Spleen (tissue), 11 donors: ENCODE data around the gene SLC39A13. TPM values are rescaled to one million over a fixed set of nuclear protein-coding genes. Genes with fewer than 3 reads are reported as not detected.

ENCODE experiments used
- DNase-seq: peaks from one replicate; pipeline ENCODE4 v3.0.0-alpha.2; 2020
- H3K27ac ChIP-seq, 8 donors: fragments of 200-600 bp; sonication (generic) in 7 of 8; 1 replicate in 4 of 8; 2 replicates in 4 of 8; pipeline versions ENCODE4 v1.5.0 to v1.8.0; 2016 to 2021; ENCODE audit warnings: inconsistent platforms in 4 of 8, mild to moderate bottlenecking in 4 of 8, moderate library complexity in 1 of 8
- H3K27me3 ChIP-seq, 7 donors: fragments of 200-600 bp; sonication (generic) in 6 of 7; replicated peaks in 1 of 7; 1 replicate in 4 of 7; 2 replicates in 3 of 7; pipeline versions ENCODE4 v1.5.0 to v1.8.0; 2016 to 2021; ENCODE audit warnings: inconsistent platforms in 3 of 7, mild to moderate bottlenecking in 1 of 7
- H3K36me3 ChIP-seq, 6 donors: fragments of 200-600 bp; sonication (generic) in 5 of 6; 1 replicate in 4 of 6; 2 replicates in 2 of 6; pipeline versions ENCODE4 v1.5.0 to v1.8.0; 2016 to 2021; ENCODE audit warnings: inconsistent platforms in 2 of 6
- H3K4me1 ChIP-seq, 6 donors: fragments of 200-600 bp; sonication (generic) in 5 of 6; 1 replicate in 3 of 6; 2 replicates in 3 of 6; pipeline versions ENCODE4 v1.5.0 to v1.8.0; 2016 to 2021; ENCODE audit warnings: inconsistent platforms in 3 of 6
- H3K4me3 ChIP-seq, 8 donors: fragments of 200-600 bp; sonication (generic) in 7 of 8; 1 replicate in 4 of 8; 2 replicates in 4 of 8; pipeline versions ENCODE4 v1.5.0 to v1.8.0; 2016 to 2021; ENCODE audit warnings: inconsistent platforms in 4 of 8, mild to moderate bottlenecking in 4 of 8, moderate library complexity in 2 of 8
- H3K9me3 ChIP-seq, 8 donors: fragments of 200-600 bp; sonication (generic) in 7 of 8; 1 replicate in 4 of 8; 2 replicates in 4 of 8; pipeline versions ENCODE4 v1.5.0 to v1.8.0; 2016 to 2021; ENCODE audit warnings: inconsistent platforms in 4 of 8
- CTCF ChIP-seq, 11 experiments: fragments of 200-600 bp in 7 of 11; fragments of 450-650 bp in 4 of 11; sonication (generic) in 4 of 11; IDR thresholded peaks in 8 of 11; conservative IDR thresholded peaks in 3 of 11; 1 replicate in 7 of 11; 2 replicates in 4 of 11; pipeline versions ENCODE4 v1.4.0 to v1.8.0; 2016 to 2021; ENCODE audit warnings: antibody characterized with exemption in 11 of 11, inconsistent platforms in 4 of 11, mild to moderate bottlenecking in 1 of 11
- POLR2A ChIP-seq, 3 donors: fragments of 450-650 bp; IDR thresholded peaks; one replicate each; pipeline ENCODE4 v1.5.1; 2017; ENCODE audit warnings: antibody characterized with exemption in 3 of 3, mild to moderate bottlenecking in 1 of 3
- POLR2AphosphoS5 ChIP-seq, 3 donors: sonication (generic); formaldehyde crosslinking; IDR thresholded peaks; one replicate each; pipeline ENCODE4 v1.5.1; 2017; ENCODE audit warnings: antibody characterized with exemption in 3 of 3
- WGBS, 5 donors: extraction: QIAGEN DNeasy Blood & Tissue Kit in 3 of 5; methylation state at CpG; one replicate each; pipeline versions ENCODE4 v1.1.5 to v1.1.7; 2013 to 2018; 5-methylcytosine and 5-hydroxymethylcytosine counted together
- intact Hi-C: fragments of 100-400 bp; cut with DNase I; formaldehyde crosslinking; loops from one replicate; pipeline ENCODE4 v1.15.0; 2023; ENCODE audit warnings: low total_unique reads
- polyA plus RNA-seq, 3 donors: library from polyadenylated mRNA; stranded (reverse); fragments of 200-250 nt; gene quantifications; one replicate each; pipeline ENCODE4 v1.2.1, GENCODE V29; 2013
- total RNA-seq, 7 donors: library from RNA; depleted of rRNA in 3 of 7; stranded (reverse); fragments of >200 nt in 3 of 7; fragmentation: NEBNext Ultra II Directional in 4 of 7; extraction: Animal tissue kit (Norgen Biotek cat#: 25700) in 4 of 7; gene quantifications; one replicate each; pipeline versions ENCODE4 v1.1.0 to v1.2.1, GENCODE V29; 2016 to 2021
- donor health status: healthy with polysubstance abuse.
- donor health status: DM: no; HTN: no; CAD: no; lungs with moderate emphysema.
- donor health status: DM: no; HTN: no; CAD: no.
- donor health status: Bipolar disorder and iron deficiency.
- donor health status: healthy.
- donor health status: DM: no; HTN: no; CAD: no.
- donor health status: DM: yes; HTN: yes; CAD: no.

Gene SLC39A13
- total and polyA plus RNA-seq, 10 donors, result 21.7 to 48.4 (median 40.4) TPM

- intact Hi-C loops, result no loop called here
- peak; percentile 66 for DNase-seq
- H3K27ac ChIP-seq, result peak overlapping the region in 3 of 8 donors; percentile 14 to 70 (median 56)
- WGBS, 5 donors, result 85 to 94% (median 90%) methylated on average over 15 of the region's 15 CpGs
- no peak overlapping the region for H3K4me3 ChIP-seq
- peaks cover 0 to 89% (median 13%) of the 10 kb centered on the region in 6 donors for H3K36me3 ChIP-seq
- H3K4me1 ChIP-seq, result peaks cover 0 to 69% (median 34%) of the 10 kb centered on the region in 6 donors
- TF ChIP-seq CTCF (IDR thresholded peaks at IDR 0.05 in 8 of 11, conservative IDR thresholded peaks at IDR 0.05 in 3 of 11) (no peak), POLR2A (IDR thresholded peaks at IDR 0.05) (no peak), POLR2AphosphoS5 (IDR thresholded peaks at IDR 0.05) (no peak)
- H3K9me3 ChIP-seq, result no peaks in the 10 kb centered on the region
- H3K27me3 ChIP-seq, result no peaks in the 10 kb centered on the region
Observed at GRCh38 chr11:47360341-47360740, 48.0 kb upstream of the SLC39A13 start.

- H3K27ac ChIP-seq, result peak overlapping the region in 3 of 8 donors; percentile 14 to 70 (median 36)
- 75 to 89% (median 82%) methylated on average over 13 of the region's 13 CpGs for WGBS, 5 donors
- DNase-seq, result peak; percentile 54
- intact Hi-C loops, result no loop called here
- no peak overlapping the region for H3K4me3 ChIP-seq
- H3K9me3 ChIP-seq, result no peaks in the 10 kb centered on the region
- no peak for TF ChIP-seq POLR2A (IDR thresholded peaks at IDR 0.05)
- no peak for TF ChIP-seq CTCF (IDR thresholded peaks at IDR 0.05 in 8 of 11, conservative IDR thresholded peaks at IDR 0.05 in 3 of 11)
- TF ChIP-seq POLR2AphosphoS5 (IDR thresholded peaks at IDR 0.05), result no peak
- H3K4me1 ChIP-seq, result peaks cover 0 to 80% (median 36%) of the 10 kb centered on the region in 6 donors
- H3K36me3 ChIP-seq, result peaks cover 0 to 89% (median 15%) of the 10 kb centered on the region in 6 donors
- no peaks in the 10 kb centered on the region for H3K27me3 ChIP-seq
Observed at GRCh38 chr11:47361419-47361818, 47.0 kb upstream of the SLC39A13 start.

DNA sequence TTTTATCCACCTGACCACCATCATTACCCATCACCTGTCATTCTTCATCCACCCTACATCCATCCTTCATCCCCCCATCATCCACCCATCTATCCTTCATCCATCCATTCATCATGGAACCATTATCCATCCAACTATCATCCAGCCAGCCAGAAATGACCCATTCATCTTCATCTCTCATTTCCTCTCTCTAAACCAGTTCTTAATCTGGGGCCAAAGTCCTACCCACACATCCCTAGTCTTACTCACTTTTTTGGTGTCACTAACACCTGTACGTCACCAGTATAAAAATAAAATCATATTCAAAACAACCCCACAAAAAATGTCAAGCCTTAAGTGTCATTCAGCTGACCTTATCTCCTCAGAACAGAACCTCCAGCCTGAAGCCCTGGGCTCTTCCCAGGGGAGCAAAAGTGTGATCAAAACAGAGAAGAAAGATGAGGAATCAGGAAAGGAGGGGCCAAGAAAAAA lies 42.3 kb upstream of the SLC39A13 start:
- H3K27ac ChIP-seq, result no peak overlapping the region
- H3K4me1 ChIP-seq, result peaks cover 0 to 98% (median 20%) of the 10 kb centered on the region in 6 donors
- intact Hi-C loops, result no loop called here
- H3K27me3 ChIP-seq, result no peaks in the 10 kb centered on the region
- DNase-seq, result no peak
- TF ChIP-seq POLR2AphosphoS5 (IDR thresholded peaks at IDR 0.05) (no peak), CTCF (IDR thresholded peaks at IDR 0.05 in 8 of 11, conservative IDR thresholded peaks at IDR 0.05 in 3 of 11) (no peak), POLR2A (IDR thresholded peaks at IDR 0.05) (no peak)
- H3K9me3 ChIP-seq, result no peaks in the 10 kb centered on the region
- peaks cover 0 to 93% (median 14%) of the 10 kb centered on the region in 6 donors for H3K36me3 ChIP-seq
- 47 to 75% (median 64%) methylated on average over 1 of the region's 1 CpG for WGBS, 5 donors
- H3K4me3 ChIP-seq, result no peak overlapping the region

GRCh38 chr11:47369676-47370075 lies 38.7 kb upstream of the SLC39A13 start:
- H3K4me1 ChIP-seq, result peaks cover 4 to 97% (median 21%) of the 10 kb centered on the region in 6 donors
- no peak overlapping the region for H3K27ac ChIP-seq
- peaks cover 0 to 100% (median 27%) of the 10 kb centered on the region in 6 donors for H3K36me3 ChIP-seq
- no peaks in the 10 kb centered on the region for H3K9me3 ChIP-seq
- no peaks in the 10 kb centered on the region for H3K27me3 ChIP-seq
- intact Hi-C loops, result no loop called here
- no peak for DNase-seq
- no peak for TF ChIP-seq CTCF (IDR thresholded peaks at IDR 0.05 in 8 of 11, conservative IDR thresholded peaks at IDR 0.05 in 3 of 11)
- TF ChIP-seq POLR2AphosphoS5 (IDR thresholded peaks at IDR 0.05), result no peak
- TF ChIP-seq POLR2A (IDR thresholded peaks at IDR 0.05), result no peak
- whole genome bisulfite sequencing, 5 donors, result 47 to 62% (median 56%) methylated on average over 3 of the region's 3 CpGs
- H3K4me3 ChIP-seq, result no peak overlapping the region
